Thyroid gland (tissue), 4 donors: ENCODE results near the gene CCDC78. TPM values are rescaled to one million over a fixed set of nuclear protein-coding genes. Genes with fewer than 3 reads are reported as not detected.
"Not testable (repeated sequence)": the region's sequence is repeated elsewhere in the genome, so short reads cannot be mapped to it uniquely, and the experiment has no call there.

Source experiments
- DNase-seq, 2 donors: peaks; one replicate each; pipeline ENCODE4 v3.0.0-alpha.2; 2019
- H3K27ac ChIP-seq, 3 donors: fragments of 200-600 bp; sonication (generic); 1 replicate in 2 of 3; 2 replicates in 1 of 3; pipeline ENCODE4 v1.5.1; 2016 to 2019; ENCODE audit warnings: mild to moderate bottlenecking in 1 of 3, moderate library complexity in 1 of 3
- H3K27me3 ChIP-seq: fragments of 200-600 bp; sonication (generic); one replicate; pipeline ENCODE4 v1.5.1; 2019
- H3K36me3 ChIP-seq, 2 donors: fragments of 200-600 bp; sonication (generic); one replicate each; pipeline ENCODE4 v1.5.1; 2016 to 2019
- H3K4me1 ChIP-seq, 2 donors: fragments of 200-600 bp; sonication (generic); one replicate each; pipeline ENCODE4 v1.5.1; 2017 to 2019
- H3K4me3 ChIP-seq, 3 donors: fragments of 200-600 bp; sonication (generic); replicated peaks in 1 of 3; 1 replicate in 2 of 3; 2 replicates in 1 of 3; pipeline ENCODE4 v1.5.1; 2016; ENCODE audit warnings: mild to moderate bottlenecking in 1 of 3
- H3K9me3 ChIP-seq: fragments of 200-600 bp; sonication (generic); one replicate; pipeline ENCODE4 v1.5.1; 2017
- CTCF ChIP-seq, 6 experiments: fragments of 200-600 bp in 3 of 6; fragments of 450-650 bp in 3 of 6; sonication (generic) in 3 of 6; IDR thresholded peaks; one replicate each; pipeline ENCODE4 v1.5.1; 2016 to 2019; ENCODE audit warnings: antibody characterized with exemption in 6 of 6, mild to moderate bottlenecking in 2 of 6, inconsistent platforms in 1 of 6, moderate library complexity in 1 of 6
- POLR2A ChIP-seq, 2 donors: fragments of 450-650 bp; IDR thresholded peaks; one replicate each; pipeline ENCODE4 v1.6.1; 2017; ENCODE audit warnings: antibody characterized with exemption in 2 of 2, mild to moderate bottlenecking in 2 of 2, moderate library complexity in 1 of 2
- WGBS, 2 donors: methylation state at CpG; one replicate each; pipeline ENCODE4 v1.1.5; 2017; 5-methylcytosine and 5-hydroxymethylcytosine counted together
- intact Hi-C: fragments of 100-400 bp; cut with DNase I; formaldehyde crosslinking; loops from one replicate; pipeline ENCODE4 v1.15.1; 2023
- total RNA-seq, 4 donors: library from RNA; depleted of rRNA; stranded (reverse); fragments of >200 nt; gene quantifications; one replicate each; pipeline ENCODE4 v1.2.3, GENCODE V29; 2016

Gene CCDC78
- total RNA-seq, 4 donors from 2014 or later, result 0.27 TPM; not detected in 3

GRCh38 chr16:714079-714478, 12.2 kb downstream of the CCDC78 start:
- no peaks in the 10 kb centered on the region for H3K9me3 ChIP-seq
- TF ChIP-seq POLR2A (IDR thresholded peaks at IDR 0.05) (no peak), CTCF (IDR thresholded peaks at IDR 0.05) (no peak)
- peaks cover 15 to 33% of the 10 kb centered on the region in 2 donors for H3K4me1 ChIP-seq
- no peaks in the 10 kb centered on the region for H3K27me3 ChIP-seq
- WGBS, 2 donors, result 62 to 64% methylated on average over 9 to 10 of the region's 11 CpGs
- H3K4me3 ChIP-seq, result peak overlapping the region in 1 of 3 donors; percentile 31
- no peak overlapping the region for H3K27ac ChIP-seq
- no peaks in the 10 kb centered on the region for H3K36me3 ChIP-seq
- intact Hi-C loops, result loop anchor here (10.0 kb wide), 1 partner anchor 341 kb away; no protein-coding TSS in a partner anchor
- no peak for DNase-seq

GRCh38 chr16:712740-713250, 13.4 kb downstream of the CCDC78 start:
- 54% methylated on average over 13 of the region's 13 CpGs for WGBS, 2 donors
- intact Hi-C loops, result loop anchor here (10.0 kb wide), 1 partner anchor 342 kb away; no protein-coding TSS in a partner anchor
- not testable (repeated sequence) for H3K27ac ChIP-seq, H3K36me3 ChIP-seq, H3K27me3 ChIP-seq, DNase-seq, H3K4me3 ChIP-seq, H3K9me3 ChIP-seq
- TF ChIP-seq CTCF (IDR thresholded peaks at IDR 0.05), result peak in 2 of 6 experiments; percentile 9 to 21
- H3K4me1 ChIP-seq, result peaks cover 15 to 22% of the 10 kb centered on the region in 2 donors

- 12 to 14% methylated on average over 21 to 22 of the region's 25 CpGs for WGBS, 2 donors
- TF ChIP-seq CTCF (IDR thresholded peaks at IDR 0.05), result peak; percentile 69 to 95 (median 88)
- TF ChIP-seq POLR2A (IDR thresholded peaks at IDR 0.05), result no peak
- Histone ChIP-seq H3K4me3 (no peak overlapping the region), H3K36me3 (no peaks in the 10 kb centered on the region), H3K27me3 (no peaks in the 10 kb centered on the region), H3K9me3 (no peaks in the 10 kb centered on the region), H3K27ac (no peak overlapping the region), H3K4me1 (peaks cover 15 to 19% of the 10 kb centered on the region in 2 donors)
- intact Hi-C loops, result loop anchor here (2.0 to 10.0 kb wide), 2 partner anchors 73 to 343 kb away; no protein-coding TSS in a partner anchor
- peak; percentile 71 to 73 for DNase-seq
These were observed 14.5 kb downstream of the CCDC78 start for GRCh38 chr16:711548-712320.

- Histone ChIP-seq H3K9me3 (no peaks in the 10 kb centered on the region), H3K36me3 (no peaks in the 10 kb centered on the region), H3K4me1 (peaks cover 8 to 12% of the 10 kb centered on the region in 2 donors), H3K27ac (no peak overlapping the region), H3K4me3 (no peak overlapping the region), H3K27me3 (peaks cover 4% of the 10 kb centered on the region)
- TF ChIP-seq CTCF (IDR thresholded peaks at IDR 0.05), result no peak
- 70 to 80% methylated on average over 9 of the region's 12 CpGs for WGBS, 2 donors
- no peak for DNase-seq
- intact Hi-C loops, result loop anchor here (2.0 to 10.0 kb wide), 2 partner anchors 74 to 344 kb away; no protein-coding TSS in a partner anchor
These were observed 15.2 kb downstream of the CCDC78 start for GRCh38 chr16:711084-711483.
